Activated gamma-delta T cell treated with anti-CD3 and anti-CD28 coated beads, Interleukin-2, amount 50 U/mL, for 16 hours (primary cell): ENCODE data around the gene NDUFAB1.
A peak's percentile ranks its signal among the peaks of the same experiment; 100 is the strongest.
"Not testable (repeated sequence)": the region's sequence is repeated elsewhere in the genome, so short reads cannot be mapped to it uniquely, and the experiment has no call there.

Source experiments
- DNase-seq: peaks from one replicate; pipeline ENCODE4 v3.0.0-alpha.2; 2020; ENCODE audit warnings: low read depth

Gene NDUFAB1

GRCh38 chr16:23595951-23596720 is at the start of gene NDUFAB1:
NDUFAB1 (minus strand) TSS chr16:23596316; CDS start chr16:23596290, 26 bp downstream.
- peak; percentile 87 for DNase-seq

- no peak for DNase-seq
Observed at GRCh38 chr16:23642246-23642774, 46.2 kb upstream of the NDUFAB1 start.

GRCh38 chr16:23640931-23641765 is 45.0 kb upstream of the NDUFAB1 start, which contains the start of the genes DCTN5 and PALB2:
DCTN5 (plus strand) TSS chr16:23641466; CDS start chr16:23641543, 77 bp downstream.
PALB2 (minus strand) TSS chr16:23641310; CDS start chr16:23641157, 153 bp downstream.
- DNase-seq: peak; percentile 75

- no peak for DNase-seq
Observed at GRCh38 chr16:23640615-23640930, 44.5 kb upstream of the NDUFAB1 start.

DNA sequence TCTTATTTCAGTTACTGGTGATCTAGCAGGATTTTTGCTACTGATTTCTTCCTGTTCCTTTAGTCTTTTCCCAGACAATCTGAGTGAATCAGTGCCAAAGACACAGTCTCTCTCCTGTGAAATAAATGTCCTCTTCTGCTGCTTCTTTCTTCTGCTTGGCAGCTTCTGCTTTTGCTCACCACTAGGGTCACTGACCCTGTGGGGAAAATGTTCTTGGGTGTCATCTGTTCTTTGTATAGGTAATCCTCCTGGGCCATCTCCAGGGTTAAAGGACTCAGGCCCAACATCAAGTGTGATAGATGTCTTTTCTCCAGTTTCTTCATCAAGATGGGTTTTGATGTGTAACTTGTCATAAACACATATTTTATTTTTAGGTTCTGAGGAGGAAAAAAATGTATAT is 39.8 kb upstream of the NDUFAB1 start:
- DNase-seq: no peak

DNA sequence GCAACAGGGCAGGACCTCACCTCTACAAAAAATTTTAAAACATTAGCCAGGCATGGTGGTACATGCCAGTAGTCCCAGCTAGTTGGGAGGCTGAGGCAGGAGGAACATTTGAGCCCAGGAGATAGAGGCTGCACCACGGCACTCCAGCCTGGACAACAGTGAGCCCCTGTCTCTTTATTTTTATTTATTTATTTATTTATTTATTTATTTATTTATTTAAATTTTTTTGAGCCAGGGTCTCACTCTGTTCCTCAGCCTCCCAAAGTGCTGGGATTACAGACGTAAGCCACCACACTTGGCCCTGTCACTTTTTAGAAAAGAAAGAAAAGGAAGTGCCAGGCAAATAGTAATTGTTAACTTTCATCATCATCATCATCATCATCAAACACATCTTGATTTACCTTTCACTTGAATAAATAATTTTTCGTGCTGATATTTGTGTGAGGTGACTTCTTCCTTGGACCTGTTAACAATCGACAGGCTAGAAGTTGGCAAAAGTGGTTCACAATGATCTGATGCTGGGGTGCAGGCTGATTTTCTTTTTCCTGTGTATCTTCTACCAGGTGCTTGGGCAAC is 38.4 kb upstream of the NDUFAB1 start:
- DNase-seq: no peak

GRCh38 chr16:23631874-23632273 is 35.8 kb upstream of the NDUFAB1 start:
- not testable (repeated sequence) for DNase-seq

DNA sequence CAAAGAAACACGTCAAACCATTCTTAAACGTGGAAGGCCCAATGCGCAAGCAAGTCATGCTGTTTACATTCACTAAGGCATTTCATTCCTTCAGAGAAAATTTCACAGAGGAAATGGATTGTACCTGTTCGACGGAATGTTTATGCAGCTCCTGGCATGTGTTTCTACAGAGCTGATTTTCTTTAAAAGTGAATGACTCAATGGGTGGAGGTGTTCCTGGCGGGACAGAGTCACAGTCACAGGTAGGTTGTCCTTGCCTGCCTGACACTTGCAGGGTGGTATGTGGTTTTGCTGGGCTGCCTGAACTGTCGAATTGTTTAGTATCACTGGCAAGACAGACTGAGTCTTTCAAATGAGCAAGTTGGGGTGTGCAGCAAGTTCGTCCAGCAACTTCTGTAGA is 33.4 kb upstream of the NDUFAB1 start:
- DNase-seq: no peak

- DNase-seq: no peak
Observed at GRCh38 chr16:23624092-23624491, 28.0 kb upstream of the NDUFAB1 start.

DNA sequence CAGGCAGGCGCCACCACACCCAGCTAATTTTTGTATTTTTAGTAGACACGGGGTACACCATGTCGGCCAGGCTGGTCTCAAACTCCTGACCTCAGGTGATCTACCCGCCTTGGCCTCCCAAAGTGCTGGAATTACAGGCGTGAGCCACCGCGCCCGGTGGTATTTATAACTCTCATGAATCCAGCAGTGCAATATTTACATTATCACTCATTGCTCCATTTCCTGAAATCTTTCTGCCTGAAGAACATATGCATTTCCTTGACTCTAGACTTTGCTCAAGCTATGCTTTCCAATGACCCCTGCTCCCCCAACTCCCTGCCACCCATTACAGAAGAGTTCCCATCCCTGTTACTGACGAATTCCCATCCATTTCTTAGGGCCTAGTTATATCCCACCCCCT is 19.7 kb upstream of the NDUFAB1 start:
- no peak for DNase-seq

DNA sequence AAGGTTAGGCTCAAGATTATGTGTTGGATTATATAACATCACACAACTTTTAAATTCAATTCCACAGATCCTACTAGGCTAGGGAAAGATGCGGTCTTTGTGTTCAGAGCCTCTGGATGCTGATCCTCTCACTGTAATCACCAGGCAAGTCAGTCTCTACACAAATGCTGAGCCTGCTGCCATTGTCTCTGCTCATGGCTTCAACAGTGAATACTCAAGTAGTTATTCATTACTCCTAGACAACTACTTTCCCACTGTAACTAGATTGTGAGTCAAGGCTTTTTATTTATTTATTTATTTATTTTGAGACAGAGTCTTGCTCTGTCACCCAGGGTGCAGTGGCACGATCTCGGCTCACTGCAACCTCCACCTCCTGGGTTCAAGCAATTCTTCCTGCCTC is 15.8 kb upstream of the NDUFAB1 start:
- DNase-seq: no peak

DNA sequence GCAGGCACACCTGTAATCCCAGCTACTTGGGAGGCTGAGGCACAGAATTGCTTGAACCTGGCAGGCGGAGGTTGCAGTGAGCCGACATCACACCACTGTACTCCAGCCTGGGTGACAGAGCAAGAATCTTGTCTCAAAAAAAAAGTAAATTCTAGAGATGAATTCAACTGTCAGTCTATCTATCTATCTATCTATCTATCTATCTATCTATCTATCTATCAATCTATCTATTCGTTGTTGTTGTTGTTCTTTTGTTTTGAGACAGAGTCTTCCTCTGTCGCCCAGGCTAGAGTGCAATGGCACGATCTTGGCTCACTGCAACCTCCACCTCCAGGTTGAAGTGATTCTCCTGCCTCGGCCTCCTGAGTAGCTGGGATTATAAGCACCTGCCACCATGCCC is 14.8 kb upstream of the NDUFAB1 start:
- not testable (repeated sequence) for DNase-seq

DNA sequence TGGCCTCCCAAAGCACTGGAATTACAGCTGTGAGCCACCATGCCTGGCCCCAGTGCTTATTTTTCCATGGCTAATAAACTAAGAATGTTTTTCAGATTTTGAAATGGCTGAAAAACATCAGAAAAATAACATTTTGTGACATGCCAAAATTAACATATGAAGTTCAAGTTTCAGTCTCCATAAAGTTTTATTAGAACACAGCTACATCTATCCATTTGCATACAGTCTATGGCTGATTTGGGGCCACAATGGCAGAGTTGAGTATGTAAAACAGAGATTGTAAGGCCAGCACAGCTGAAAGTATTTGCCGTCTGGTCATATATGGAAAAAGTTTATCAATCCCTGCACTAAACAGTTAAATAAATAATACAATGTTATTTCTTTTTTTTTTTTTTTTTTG is 13.8 kb upstream of the NDUFAB1 start:
- no peak for DNase-seq

DNA sequence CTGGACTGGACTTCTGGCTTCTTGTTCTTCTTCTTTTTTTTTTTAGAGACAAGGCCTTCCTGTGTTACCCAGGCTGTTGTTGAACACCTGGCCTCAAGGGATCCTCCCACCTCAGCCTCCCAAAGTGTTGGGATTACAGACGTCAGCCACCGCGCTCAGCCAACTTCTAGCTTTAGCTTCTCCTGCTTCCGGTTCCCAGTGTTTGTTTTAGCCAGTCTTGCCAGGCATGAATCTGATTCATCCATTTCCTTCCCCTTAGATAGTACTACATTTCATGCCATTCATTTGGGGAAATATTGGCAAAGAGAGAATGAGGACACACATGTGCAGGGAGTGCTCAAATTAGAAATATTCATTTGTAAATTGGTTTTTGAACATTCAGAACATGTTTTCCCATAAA is 12.1 kb upstream of the NDUFAB1 start:
- no peak for DNase-seq

DNA sequence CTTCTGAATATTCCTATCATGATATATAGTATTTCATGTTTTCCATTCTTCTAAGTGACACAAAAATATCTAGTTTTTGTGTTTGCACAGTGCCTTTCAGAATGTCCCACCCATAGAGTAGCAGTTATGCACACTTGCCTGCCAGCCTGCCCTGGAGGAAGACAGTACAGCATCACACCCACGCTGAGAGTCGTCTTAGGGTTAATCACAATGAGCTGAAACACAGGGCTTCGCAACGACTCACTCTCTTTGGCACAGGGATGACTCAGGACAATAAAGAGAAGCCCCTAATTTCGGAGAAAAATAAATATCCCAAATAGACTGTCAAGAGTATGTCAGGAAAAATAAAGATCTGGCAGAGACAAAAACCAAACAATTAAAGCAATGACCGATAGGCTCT is 11.6 kb upstream of the NDUFAB1 start:
- DNase-seq: no peak

GRCh38 chr16:23597003-23597756 is 1.1 kb upstream of the NDUFAB1 start:
- DNase-seq: no peak

DNA sequence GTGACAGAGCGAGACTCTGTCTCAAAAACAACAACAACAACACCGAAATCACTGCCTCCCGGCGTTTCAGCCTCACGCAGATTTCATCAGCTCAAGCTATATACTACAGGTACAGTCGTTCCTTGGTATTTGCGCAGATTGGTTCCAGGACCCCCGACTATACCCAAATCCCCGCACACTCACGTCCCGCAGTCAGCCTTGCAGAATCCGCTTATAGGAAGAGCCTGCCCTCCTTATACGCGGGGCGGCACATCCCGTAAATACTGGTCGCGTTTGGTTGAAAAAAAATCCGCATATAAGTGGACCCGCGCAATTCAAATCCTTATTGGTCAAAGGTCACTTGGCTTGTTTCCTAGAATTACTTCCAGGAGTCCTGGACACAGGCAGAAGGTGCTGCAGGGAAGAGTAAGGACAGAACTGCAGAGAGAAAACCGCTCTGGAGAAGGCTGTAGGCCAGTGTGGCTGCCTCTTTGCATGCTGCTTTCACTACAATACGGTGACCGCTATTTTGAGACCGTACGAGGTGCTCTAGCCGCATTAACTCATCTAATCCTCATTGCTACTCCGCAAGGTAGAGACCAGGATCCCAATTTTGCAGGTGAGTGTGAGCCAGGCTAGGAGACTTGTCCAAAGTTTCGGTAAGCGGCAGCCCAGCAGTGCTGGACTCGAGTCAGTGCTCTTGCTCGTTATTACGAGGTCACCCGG is 718 bp downstream of the NDUFAB1 start:
- DNase-seq: no peak

DNA sequence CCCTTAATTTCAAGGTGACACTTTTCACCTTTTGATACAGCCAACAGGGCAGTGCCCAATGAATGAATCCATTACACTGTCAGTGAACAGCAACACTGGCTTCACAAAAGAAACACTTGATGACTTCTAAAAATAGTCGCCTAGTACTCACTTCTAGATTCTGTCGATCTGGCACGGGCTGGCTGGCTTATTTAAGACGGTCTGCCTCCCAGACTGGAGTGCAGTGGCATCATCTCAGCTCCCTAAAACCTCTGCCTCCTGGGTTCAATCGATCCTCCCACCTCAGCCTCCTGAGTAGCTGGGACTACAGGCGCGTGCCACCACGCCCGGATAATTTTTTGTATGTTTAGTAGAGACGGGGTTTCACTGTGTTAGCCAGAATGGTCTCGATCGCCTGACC is 1.9 kb downstream of the NDUFAB1 start:
- no peak for DNase-seq

GRCh38 chr16:23590181-23590580 is 5.9 kb downstream of the NDUFAB1 start:
- no peak for DNase-seq

- no peak for DNase-seq
Observed at GRCh38 chr16:23587726-23588125, 8.4 kb downstream of the NDUFAB1 start.
